ENCODE data around the gene PHF8.
A peak's percentile ranks its signal among the peaks of the same experiment; 100 is the strongest.

PHF8 gene

DNA sequence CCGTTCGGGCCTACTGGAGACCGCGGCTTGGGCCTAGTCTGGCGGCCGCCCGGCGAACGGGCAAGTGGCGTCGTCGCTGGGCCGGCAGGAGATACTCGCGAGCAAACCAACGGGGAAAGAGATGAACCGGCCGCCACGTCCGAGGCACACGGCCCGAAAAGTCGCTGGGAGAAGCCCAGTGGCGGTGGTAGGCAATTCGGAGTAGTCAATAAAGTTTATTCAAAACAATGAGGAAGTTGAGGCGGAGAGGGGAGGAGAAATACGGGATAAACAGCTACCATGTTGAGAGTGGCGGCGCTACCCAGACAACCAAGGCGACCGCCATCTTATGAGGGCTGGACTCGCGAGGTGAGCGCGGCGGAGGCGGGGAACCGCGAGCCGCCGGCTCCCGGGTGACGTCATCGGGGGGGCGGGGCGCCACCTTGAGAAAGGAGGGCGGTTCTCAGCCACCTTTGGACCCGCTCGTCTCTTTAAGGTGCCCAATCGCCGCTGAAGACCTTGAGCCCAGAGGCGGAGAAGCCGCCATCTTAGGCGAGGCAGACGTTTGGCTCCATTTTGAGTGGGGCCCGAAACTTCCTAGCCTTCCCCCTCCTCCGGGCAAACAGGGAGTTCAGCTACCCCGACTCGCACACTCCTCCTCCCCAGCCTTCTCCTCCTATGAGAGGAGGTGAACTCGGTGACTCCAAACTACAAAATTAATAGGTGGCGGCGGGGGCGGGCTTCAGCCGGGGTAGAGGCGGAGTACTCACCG is at the start of gene PHF8:
PHF8 (minus strand) TSS at position 348 of the 751 bp plus-strand sequence. CDS start 1,745 bp downstream, outside the sequence.
- peak; percentile 97 for DNase-seq

DNA sequence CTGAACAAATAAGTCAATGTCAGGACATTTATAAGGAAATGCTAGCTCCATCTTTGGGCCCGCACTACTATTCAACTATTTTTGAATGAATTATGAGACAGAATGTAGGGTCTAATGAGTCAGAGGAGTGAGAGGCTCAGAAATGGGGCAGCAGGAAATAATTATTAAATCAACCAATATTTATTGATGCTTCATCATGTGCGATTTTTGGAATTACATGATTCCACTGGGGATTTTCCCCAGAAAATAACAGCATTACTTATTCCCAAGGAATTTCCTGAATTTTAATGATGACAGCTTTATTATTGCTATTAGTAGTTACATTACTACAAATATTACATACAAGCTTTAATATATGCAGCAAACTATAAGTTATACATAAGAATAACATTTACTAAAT is 49.3 kb upstream of the PHF8 start:
- no peak for DNase-seq

DNA sequence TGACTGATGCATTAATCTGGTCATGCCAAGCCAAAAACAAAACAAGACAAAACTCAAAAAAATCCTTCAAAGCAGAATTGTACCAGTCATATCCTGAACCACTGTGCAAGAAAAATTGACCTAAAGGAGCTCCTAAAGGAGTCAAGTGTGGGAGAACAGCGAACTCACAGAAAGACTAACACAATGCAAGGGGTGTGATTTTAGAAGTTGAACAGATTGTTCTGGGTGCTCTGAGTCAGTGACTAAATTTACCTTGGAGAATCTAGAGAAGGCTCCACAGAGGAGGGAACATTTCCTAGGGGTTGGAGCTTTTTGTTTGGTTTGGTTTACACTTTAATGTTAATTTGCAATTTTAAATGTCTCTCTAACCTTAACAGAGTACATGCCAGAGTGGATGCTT is 48.9 kb upstream of the PHF8 start:
- DNase-seq: no peak

GRCh38 chrX:54090880-54091279 is 46.6 kb upstream of the PHF8 start:
- DNase-seq: no peak

DNA sequence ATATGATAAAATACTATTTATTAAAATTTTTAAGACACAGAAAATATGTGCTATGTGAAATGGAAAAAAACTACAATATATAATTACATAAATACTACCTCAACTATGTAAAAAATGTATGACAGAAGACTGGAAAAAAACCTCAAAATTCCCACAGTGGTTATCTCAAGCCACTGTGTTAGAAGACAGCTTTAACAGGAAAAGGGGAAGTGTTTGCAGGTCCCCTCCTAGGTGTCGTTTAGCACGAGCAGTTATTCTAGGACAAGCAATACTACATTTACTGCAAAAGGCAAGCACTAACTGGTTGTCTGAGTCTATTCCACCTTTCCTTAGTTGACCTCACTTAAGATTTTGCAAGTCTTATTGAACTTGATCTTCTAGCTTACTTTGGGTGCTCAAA is 44.9 kb upstream of the PHF8 start:
- DNase-seq: no peak

- DNase-seq: peak; percentile 3
These were observed 43.4 kb upstream of the PHF8 start for GRCh38 chrX:54087661-54088060.

GRCh38 chrX:54085666-54086065 is 41.4 kb upstream of the PHF8 start:
- no peak for DNase-seq

DNA sequence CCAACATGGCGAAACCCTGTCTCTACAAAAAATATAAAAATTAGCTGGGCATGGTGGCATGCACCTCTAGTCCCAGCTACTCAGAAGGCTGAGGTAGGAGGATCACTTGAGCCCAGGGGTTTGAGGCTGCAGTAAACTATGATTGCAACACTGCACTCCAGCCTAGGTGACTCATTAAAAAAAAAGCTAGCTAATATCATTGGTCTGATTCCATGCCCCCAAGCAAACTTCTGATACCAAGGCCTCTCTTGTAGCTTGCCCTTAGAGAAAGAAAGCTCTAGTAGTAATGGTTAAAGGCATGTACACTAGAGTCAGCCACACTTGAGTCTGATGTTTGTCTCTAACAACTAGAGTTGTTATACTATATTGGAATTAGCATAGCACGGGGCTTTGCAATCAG is 32.6 kb upstream of the PHF8 start:
- no peak for DNase-seq

GRCh38 chrX:54074826-54075225 is 30.6 kb upstream of the PHF8 start:
- DNase-seq: no peak

- no peak for DNase-seq
These were observed 23.5 kb upstream of the PHF8 start for GRCh38 chrX:54067766-54068165.

- no peak for DNase-seq
These were observed 22.6 kb upstream of the PHF8 start for GRCh38 chrX:54066841-54067240.

GRCh38 chrX:54064564-54064963 is 20.3 kb upstream of the PHF8 start:
- DNase-seq: no peak

GRCh38 chrX:54063361-54063760 is 19.1 kb upstream of the PHF8 start:
- DNase-seq: no peak

GRCh38 chrX:54049801-54050200 is 5.5 kb upstream of the PHF8 start:
- no peak for DNase-seq

DNA sequence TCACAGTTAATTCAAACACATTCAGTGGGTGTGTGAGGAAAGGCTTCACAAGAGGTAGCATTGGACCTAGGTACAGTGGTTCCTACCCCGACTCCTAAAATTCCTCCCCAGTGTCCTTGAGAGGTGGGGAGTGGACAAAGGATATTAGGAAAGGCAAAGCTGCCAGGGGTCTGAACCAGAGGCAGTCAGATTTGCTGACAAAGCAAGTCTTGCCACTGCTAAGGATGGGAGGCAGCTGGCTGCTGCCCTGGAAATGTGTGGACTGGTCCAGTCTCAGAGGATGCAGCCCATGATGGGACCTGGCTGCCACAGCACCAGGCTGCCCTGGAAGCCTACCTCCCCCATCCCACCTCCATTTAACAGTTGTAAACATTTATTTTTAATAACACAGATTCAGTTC is 4.1 kb upstream of the PHF8 start:
- no peak for DNase-seq

DNA sequence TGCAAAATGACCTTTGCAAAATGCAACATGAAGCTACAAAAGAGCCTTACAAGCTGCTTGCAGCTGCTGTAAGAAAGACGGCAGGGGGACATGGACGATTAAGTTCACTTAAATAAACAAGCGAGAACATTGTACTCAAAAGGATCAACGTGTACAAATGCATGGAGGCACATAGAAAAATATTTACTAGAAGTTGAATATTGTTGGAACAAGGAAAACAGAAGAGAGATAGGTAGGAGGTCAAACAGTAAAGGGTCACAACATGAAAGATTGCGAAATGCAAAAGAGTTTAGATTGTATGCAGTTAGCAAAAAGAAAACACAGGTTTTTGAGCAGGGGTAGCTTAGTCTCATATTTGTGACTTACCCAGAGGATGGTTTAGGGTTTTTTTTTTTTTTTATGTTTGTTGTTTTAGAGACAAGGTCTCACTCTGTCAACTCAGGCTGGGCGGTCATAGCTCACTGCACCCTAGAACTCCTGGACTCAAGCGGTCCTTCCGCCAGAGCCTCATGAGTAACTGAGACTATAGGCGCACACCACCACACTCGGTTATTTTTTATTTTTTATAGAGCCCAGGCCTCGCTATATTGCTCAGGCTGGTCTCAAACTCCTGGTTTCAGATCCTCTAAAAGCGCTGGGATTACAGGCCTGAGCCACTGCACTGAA is 1.4 kb upstream of the PHF8 start:
- peak; percentile 70 for DNase-seq

GRCh38 chrX:54044877-54045338 is 635 bp upstream of the PHF8 start:
- peak; percentile 86 for DNase-seq

- DNase-seq: peak; percentile 67
These were observed 640 bp downstream of the PHF8 start for GRCh38 chrX:54043541-54044125.

DNA sequence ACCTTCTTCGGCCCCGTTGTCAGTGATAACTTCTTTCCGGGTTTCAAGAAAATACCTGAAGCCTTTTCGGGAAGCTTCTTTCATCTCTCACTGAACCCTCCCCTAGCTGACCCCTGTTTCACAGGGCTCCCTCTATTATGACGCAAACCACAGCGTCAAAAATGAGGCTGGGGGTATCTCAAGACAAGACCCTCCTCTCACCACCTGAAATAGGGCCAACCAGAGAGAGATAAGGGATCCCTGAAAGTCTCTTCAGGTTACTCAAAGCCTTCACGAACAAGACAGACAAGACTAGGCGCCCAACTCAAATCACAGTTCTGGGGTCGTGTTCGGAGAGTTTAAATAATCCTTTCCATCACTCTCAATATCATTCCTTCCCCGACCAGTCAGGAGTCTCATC is 1.2 kb downstream of the PHF8 start:
- DNase-seq: no peak

DNA sequence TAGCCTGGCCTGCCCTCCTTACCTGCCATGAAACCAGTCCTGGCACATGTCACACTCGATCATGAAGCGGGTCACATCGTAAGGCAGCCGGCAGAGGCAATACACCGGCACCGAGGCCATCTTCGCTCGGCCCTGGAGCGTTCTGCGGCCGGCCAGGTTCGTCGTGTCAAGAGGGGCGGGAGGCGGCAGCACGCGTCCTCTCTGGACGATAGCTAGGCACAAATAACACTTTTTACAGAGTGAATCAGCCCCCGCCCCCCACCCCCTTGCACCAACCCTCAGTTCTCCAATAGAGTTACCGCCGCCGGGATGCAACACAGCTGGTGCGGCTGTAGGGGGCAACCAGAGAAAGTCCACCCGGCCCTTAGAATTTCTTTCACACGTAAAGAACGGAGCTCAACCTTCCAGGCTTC is 1.7 kb downstream of the PHF8 start:
- peak; percentile 42 for DNase-seq

DNA sequence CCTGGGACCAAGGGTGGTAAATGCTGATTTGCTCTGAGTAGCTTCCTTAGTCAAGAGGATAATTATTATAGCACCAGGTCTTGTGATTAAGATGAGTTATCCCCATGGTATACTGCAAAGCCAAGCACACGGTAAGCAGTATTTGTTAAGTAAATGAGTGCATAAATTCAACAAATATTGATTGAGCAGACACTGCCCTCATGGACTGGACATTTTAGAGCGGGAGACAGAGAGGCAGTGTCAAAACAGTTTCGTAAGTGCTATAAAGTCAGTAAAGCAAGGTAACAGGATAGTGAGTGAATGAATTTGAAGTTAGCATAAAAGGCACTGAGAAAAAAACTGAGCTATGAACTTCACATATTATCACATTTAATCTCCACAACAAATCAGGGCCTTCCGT is 13.9 kb downstream of the PHF8 start:
- peak; percentile 52 for DNase-seq

GRCh38 chrX:54029529-54030143 is 14.6 kb downstream of the PHF8 start:
- peak; percentile 52 for DNase-seq

GRCh38 chrX:54024350-54024749 is 19.9 kb downstream of the PHF8 start:
- no peak for DNase-seq
